SK-N-SH treated with all-trans-retinoic acid at 6 μM for 48 hours (cell line): ENCODE data around the gene SLC12A2.

Source experiments
- ATAC-seq: fragments of 200-7000 bp; cut with Tn5 transposase; 3 replicates; pipeline ENCODE4 v1.9.1; 2020; ENCODE audit warnings: mild to moderate bottlenecking, moderate library complexity
- BACH2 ChIP-seq: fragments of 250-450 bp; sonication (Bioruptor Pico); IDR thresholded peaks from 2 replicates; pipeline ENCODE4 v1.9.0; 2021; ENCODE audit warnings: mild to moderate bottlenecking, borderline replicate concordance
- CREB5 ChIP-seq: fragments of 250-450 bp; sonication (Bioruptor Pico); IDR thresholded peaks from 2 replicates; pipeline ENCODE4 v1.5.1; 2020; ENCODE audit warnings: low read depth, mild to moderate bottlenecking, moderate library complexity
- ESRRG ChIP-seq: fragments of 250-450 bp; sonication (Bioruptor Pico); IDR thresholded peaks from 2 replicates; pipeline ENCODE4 v1.6.1; 2021; ENCODE audit warnings: mild to moderate bottlenecking
- GLIS3 ChIP-seq: fragments of 250-450 bp; sonication (Bioruptor Pico); IDR thresholded peaks from 2 replicates; pipeline ENCODE4 v1.5.0; 2020; ENCODE audit warnings: mild to moderate bottlenecking, moderate library complexity
- ISL1 ChIP-seq: fragments of 250-450 bp; sonication (Bioruptor Pico); IDR thresholded peaks from 2 replicates; pipeline ENCODE4 v2.1.2; 2022; ENCODE audit warnings: mild to moderate bottlenecking, moderate library complexity
- OSR1 ChIP-seq: fragments of 250-450 bp; sonication (Bioruptor Pico); IDR thresholded peaks from 2 replicates; pipeline ENCODE4 v1.8.0; 2022; ENCODE audit warnings: moderate library complexity, mild to moderate bottlenecking, inconsistent platforms
- PATZ1 ChIP-seq: fragments of 250-450 bp; sonication (Bioruptor Pico); IDR thresholded peaks from 2 replicates; pipeline ENCODE4 v1.8.0; 2020; ENCODE audit warnings: mild to moderate bottlenecking, moderate library complexity, borderline replicate concordance
- POU6F1 ChIP-seq: fragments of 250-450 bp; sonication (Bioruptor Pico); IDR thresholded peaks from 2 replicates; pipeline ENCODE4 v1.8.0; 2021; ENCODE audit warnings: low read depth, mild to moderate bottlenecking, moderate library complexity, borderline replicate concordance
- PPARA ChIP-seq: fragments of 250-450 bp; sonication (Bioruptor Pico); IDR thresholded peaks from 2 replicates; pipeline ENCODE4 v1.5.0; 2020; ENCODE audit warnings: mild to moderate bottlenecking, borderline replicate concordance
- RARB ChIP-seq: fragments of 250-450 bp; sonication (Bioruptor Pico); IDR thresholded peaks from 2 replicates; pipeline ENCODE4 v1.8.0; 2021; ENCODE audit warnings: mild to moderate bottlenecking, moderate library complexity
- TCF4 ChIP-seq: fragments of 250-450 bp; sonication (Bioruptor Pico); IDR thresholded peaks from 2 replicates; pipeline ENCODE4 v1.8.0; 2021; ENCODE audit warnings: mild to moderate bottlenecking, moderate library complexity, borderline replicate concordance
- TOX ChIP-seq: fragments of 250-450 bp; sonication (Bioruptor Pico); IDR thresholded peaks from 2 replicates; pipeline ENCODE4 v1.8.0; 2021; ENCODE audit warnings: mild to moderate bottlenecking, moderate library complexity, borderline replicate concordance
- ZC3H10 ChIP-seq: fragments of 250-450 bp; sonication (Bioruptor Pico); IDR thresholded peaks from 2 replicates; pipeline ENCODE4 v1.5.1; 2021; ENCODE audit warnings: mild to moderate bottlenecking, moderate library complexity
- ZFP3 ChIP-seq: fragments of 250-450 bp; sonication (Bioruptor Pico); IDR thresholded peaks from 2 replicates; pipeline ENCODE4 v1.5.0; 2020; ENCODE audit warnings: mild to moderate bottlenecking, moderate library complexity
- ZFP30 ChIP-seq: fragments of 450-650 bp; formaldehyde crosslinking; IDR thresholded peaks from 2 replicates; pipeline ENCODE4 v1.5.0; 2022; ENCODE audit warnings: mild to moderate bottlenecking, moderate library complexity
- ZNF565 ChIP-seq: fragments of 450-650 bp; formaldehyde crosslinking; conservative IDR thresholded peaks from 2 replicates; pipeline ENCODE4 v1.5.0; 2020; ENCODE audit warnings: low read depth, mild to moderate bottlenecking, moderate library complexity
- ZNF8 ChIP-seq: fragments of 450-650 bp; formaldehyde crosslinking; IDR thresholded peaks from 2 replicates; pipeline ENCODE4 v1.5.0; 2020; ENCODE audit warnings: mild to moderate bottlenecking, moderate library complexity

The SLC12A2 gene

GRCh38 chr5:128224336-128224735 lies 140.8 kb downstream of the SLC12A2 start (continued):
- no peak for TF ChIP-seq CREB5 (CRISPR knock-in tag)
- no peak for TF ChIP-seq GLIS3
- TF ChIP-seq ISL1 = no peak

GRCh38 chr5:128225245-128226030 lies 141.9 kb downstream of the SLC12A2 start:
- no peak for ATAC-seq
- TF ChIP-seq RARB (CRISPR knock-in tag) (no peak), ZNF565 (CRISPR knock-in tag) (no peak), POU6F1 (CRISPR knock-in tag) (no peak), ZC3H10 (no peak), ZFP30 (CRISPR knock-in tag) (no peak), OSR1 (CRISPR knock-in tag) (no peak)

GRCh38 chr5:128228008-128228407 lies 144.4 kb downstream of the SLC12A2 start:
- ATAC-seq = peak; percentile 66
- TF ChIP-seq TOX (CRISPR knock-in tag) (no peak), BACH2 (no peak), ZFP30 (CRISPR knock-in tag) (no peak), PATZ1 (CRISPR knock-in tag) (no peak), GLIS3 (no peak), ISL1 (no peak), CREB5 (CRISPR knock-in tag) (no peak), OSR1 (CRISPR knock-in tag) (no peak), POU6F1 (CRISPR knock-in tag) (no peak), TCF4 (CRISPR knock-in tag) (no peak), PPARA (no peak), ZFP3 (no peak), ESRRG (CRISPR knock-in tag) (no peak), ZNF8 (CRISPR knock-in tag) (no peak)

GRCh38 chr5:128228521-128228920 lies 145.0 kb downstream of the SLC12A2 start:
- no peak for ATAC-seq
- TF ChIP-seq POU6F1 (CRISPR knock-in tag) (no peak), PPARA (no peak)
